CD4-positive, alpha-beta T cell treated with Interleukin-2 at 100 ng/mL for 4 hours (primary cell): ENCODE results near the gene SETBP1.

Source experiments
- DNase-seq: peaks from one replicate; pipeline ENCODE4 v3.0.0-alpha.2; 2020; ENCODE audit warnings: low spot score

SETBP1 gene

GRCh38 chr18:44680273-44681075, at the start of gene SETBP1:
Gene SETBP1 (plus strand): TSS chr18:44680888. CDS start chr18:44701347, 20,459 bp downstream.
- DNase-seq: peak; percentile 24

- DNase-seq: no peak
These were observed 48.1 kb upstream of the SETBP1 start for GRCh38 chr18:44632469-44633145.

- no peak for DNase-seq
These were observed 45.1 kb upstream of the SETBP1 start for GRCh38 chr18:44635546-44635945.

GRCh38 chr18:44636241-44636640, 44.4 kb upstream of the SETBP1 start:
- DNase-seq: no peak

- peak; percentile 29 for DNase-seq
These were observed 43.3 kb upstream of the SETBP1 start for GRCh38 chr18:44637210-44638033.

GRCh38 chr18:44638034-44638540, 42.6 kb upstream of the SETBP1 start:
- DNase-seq: no peak

- no peak for DNase-seq
These were observed 41.9 kb upstream of the SETBP1 start for GRCh38 chr18:44638811-44639210.

DNA sequence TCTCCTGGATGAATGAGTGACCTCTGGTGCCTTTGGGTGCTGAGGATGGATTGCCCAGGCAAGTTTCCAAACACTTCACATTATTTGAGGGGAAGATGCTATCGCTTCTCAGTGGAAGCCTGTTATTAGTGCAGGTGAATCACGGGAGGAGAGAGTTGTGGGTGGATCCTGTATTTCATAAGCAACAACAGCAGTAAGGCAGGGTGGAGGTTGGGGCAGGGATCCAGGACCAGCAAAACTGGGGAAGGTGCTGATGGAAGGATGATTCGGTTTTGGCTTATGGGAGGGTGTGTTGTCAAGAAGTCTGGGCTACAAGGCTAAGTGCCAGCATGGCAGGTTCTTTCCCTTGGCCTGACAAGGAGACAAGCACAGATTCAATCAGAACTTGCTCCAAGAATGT, 37.7 kb upstream of the SETBP1 start:
- DNase-seq: no peak

DNA sequence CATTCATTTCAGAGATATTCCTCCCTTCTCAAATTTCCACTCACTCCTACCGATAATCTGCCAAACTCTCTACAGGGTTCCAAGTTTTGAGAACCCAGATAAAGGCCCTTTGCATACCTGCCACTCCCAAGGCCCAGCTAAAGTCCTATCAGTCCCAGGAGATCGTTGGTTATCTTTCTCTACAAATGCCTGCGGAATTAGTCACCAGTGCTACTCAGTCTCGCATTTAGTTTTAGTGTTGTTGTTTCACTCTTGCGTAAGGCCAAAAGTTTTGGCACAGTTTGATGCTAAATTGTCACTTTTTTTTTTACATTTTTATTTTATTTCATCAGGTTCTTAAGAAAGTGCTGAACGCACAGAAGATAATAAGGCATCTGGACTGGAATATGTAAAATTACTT, 29.2 kb upstream of the SETBP1 start:
- no peak for DNase-seq

DNA sequence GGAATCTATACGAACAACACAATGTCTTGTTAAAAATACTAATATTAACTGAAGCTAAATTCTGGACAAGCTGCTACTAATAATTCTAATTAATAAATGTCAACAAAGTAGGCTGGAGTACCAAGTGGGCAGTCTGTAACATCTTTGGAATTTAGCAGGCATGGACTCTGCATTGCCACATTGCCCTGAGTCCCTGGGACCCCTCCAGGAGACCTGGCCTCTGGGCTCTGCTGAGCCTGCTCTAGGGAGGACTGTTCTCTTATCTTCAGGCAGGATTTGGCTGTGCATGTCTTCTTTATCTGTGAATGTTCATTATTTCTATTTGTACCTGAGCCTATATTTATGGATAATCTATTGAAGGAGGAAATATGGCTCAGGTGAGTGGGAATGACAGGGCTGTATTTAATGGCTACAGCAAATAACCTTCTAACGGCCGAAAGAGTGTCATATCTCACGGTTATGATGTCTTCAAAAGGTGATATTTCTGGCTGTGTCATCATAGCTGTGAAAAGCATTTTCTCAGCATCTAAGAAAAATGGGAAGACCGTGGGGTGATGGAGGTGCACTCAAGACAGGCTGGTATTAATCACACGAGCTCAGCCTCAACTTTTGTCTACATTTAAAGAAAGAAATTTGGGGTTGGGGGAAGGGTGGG, 28.6 kb upstream of the SETBP1 start:
- no peak for DNase-seq

DNA sequence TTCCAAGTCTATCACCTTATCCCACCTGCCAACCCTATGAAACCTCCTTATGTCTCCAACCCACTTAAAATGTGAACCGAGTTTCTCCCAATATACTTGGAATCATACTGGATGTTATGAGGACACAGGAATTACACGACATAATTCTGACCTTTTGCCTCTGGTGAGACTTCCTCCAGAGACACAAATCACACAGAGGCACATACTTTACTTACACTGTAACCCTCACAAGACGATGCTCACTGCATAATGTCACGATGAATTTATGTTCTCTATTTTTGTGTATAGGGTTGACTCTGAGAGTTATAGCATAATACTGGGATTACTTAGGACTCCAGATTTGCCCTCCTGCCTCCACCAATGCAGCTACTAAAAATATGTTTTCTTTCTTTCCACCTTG, 28.0 kb upstream of the SETBP1 start:
- DNase-seq: no peak

GRCh38 chr18:44654573-44654972, 26.1 kb upstream of the SETBP1 start:
- no peak for DNase-seq

DNA sequence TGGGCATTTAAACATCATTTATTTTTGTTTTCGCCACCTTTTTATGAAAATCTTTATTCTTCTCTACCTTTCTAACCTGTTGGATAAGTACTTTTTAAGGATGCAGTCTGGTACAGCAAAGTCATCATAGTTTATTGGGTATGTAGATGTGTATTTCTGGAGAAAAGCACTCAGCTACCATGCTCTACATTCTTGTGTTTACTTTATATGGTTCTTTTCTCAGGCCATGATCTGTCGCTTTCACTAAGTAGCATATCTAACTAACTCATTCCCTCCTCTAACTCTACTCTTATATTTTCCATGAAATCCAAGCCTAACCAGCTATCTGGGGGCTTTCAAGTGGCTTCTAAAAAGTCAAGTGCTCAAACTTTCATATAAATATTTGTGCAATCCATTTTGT, 25.3 kb upstream of the SETBP1 start:
- DNase-seq: no peak

DNA sequence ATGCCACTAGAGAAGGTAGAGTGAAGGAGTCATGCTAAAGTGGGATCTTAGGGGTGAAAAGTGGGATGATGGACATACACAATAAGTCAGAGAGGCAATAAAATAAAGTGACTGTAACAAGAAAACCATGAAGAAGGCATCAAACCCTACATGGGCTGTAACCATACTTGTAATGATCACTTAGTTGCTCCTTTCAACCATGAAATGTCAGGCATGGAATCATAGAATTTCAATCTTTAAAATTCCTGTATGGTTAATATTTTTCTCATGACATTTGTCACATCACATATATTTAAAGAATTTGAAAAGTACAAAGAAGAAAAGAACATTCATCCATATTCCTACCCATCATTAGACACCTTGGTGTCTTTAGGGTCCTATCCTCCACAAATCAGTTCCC, 20.9 kb upstream of the SETBP1 start:
- no peak for DNase-seq

DNA sequence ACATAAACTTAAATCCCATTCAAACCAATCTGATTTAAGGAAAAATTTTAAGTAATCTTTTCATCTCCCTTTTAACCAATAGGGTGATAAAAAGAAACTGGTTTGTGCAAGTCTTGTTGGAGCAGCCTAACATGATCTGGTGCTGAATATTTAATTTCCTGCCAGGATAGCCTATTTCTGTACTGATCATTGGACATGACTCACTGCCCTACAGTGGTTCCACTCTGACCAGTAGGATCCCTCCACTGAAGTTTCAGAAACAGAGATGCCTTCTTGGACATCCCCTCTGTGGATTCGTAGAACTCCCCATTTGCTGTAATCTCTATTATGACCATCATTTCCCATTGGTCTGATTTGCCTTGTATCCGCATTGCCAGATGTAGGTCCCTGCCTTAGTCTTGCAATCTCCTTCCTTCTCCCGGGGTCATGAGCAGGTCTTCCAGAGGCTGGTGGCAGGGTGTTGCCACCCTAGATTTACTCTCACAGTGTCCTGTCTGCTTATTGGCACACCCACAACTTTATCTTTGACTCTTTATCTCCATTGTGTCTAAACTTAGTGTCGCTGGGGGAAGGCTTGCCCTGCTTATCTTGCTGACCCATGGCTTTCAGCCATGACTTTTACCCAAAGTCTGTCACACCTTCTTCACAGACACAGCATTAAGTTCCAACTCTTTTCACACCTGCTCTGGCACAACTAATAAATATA, 12.3 kb upstream of the SETBP1 start:
- DNase-seq: no peak

DNA sequence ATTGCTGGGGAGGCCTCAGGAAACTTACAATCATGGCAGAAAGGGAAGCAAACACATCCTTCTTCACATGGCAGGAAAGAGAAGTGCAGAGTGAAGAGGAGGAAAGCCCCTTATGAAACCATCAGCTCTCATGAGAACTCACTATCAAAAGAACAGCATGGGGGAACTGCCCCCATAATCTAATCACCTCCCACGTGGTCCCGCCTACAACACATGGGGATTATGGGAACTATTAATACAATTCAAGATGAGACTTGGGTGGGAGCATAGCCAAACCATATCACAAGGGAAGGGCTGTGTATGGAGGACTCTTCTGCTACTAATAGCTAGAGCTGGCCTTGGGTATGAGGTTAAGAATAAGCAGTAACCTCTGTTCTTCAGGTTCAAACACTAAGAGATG, 8.8 kb upstream of the SETBP1 start:
- DNase-seq: no peak

- no peak for DNase-seq
These were observed 8.2 kb upstream of the SETBP1 start for GRCh38 chr18:44672506-44672905.

DNA sequence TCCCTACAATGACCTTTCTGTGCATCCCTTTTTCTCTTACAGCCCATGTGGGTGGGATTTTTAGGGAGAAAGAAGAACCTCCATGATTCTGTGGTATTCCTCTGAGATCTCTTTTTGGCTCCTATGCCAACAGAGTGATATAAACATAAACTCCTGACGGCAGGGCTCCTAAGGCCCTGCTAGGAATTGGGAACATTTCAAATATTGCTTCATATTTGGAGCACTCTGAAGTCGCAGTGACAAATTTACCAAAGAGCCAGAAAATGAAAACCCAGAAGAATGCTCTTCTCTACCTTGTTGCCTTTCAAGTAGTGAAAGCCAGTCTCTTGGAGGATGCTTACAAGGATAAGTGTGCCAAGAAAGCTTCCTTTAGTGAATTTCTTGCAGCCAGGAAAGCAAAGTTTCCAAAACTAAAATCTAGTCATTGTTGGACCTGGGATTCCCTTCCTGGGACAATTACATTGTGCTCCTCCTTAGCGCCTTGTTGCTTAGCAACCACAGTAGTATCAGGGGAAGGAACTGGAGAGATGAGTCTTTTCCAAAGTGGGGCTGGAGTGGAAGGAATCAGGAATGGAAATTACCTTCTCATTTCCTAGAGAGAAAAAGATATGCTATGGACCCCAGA, 7.3 kb upstream of the SETBP1 start:
- no peak for DNase-seq

DNA sequence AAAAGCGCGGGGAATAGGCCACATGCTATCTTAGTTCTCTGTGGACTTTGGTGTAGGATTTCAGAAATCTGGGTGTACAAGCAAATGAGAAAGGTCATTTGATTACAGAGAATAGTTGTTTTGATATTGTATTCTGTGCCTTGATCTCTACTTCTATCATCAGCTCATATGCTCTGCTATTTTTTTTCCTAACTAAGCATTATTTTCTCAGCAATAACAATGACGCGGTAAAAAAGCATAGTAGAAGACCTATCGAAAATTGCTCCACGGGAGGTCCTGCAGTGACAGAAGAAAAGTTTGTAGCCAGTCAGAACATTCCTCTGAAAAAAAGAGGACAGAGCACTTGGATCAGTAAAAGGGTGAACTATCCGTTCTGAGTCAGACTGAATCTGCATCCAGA, 2.8 kb upstream of the SETBP1 start:
- no peak for DNase-seq

- DNase-seq: no peak
These were observed 2.0 kb upstream of the SETBP1 start for GRCh38 chr18:44678725-44679055.
